Karpas-422 (cell line): ENCODE data around the gene ZNF148. TPM values are rescaled to one million over a fixed set of nuclear protein-coding genes. Genes with fewer than 3 reads are reported as not detected.
A peak's percentile ranks its signal among the peaks of the same experiment; 100 is the strongest.

ENCODE experiments used
- DNase-seq: peaks from one replicate; pipeline ENCODE4 v3.0.0-alpha.2; 2015
- H2AFZ ChIP-seq: fragments of 200-600 bp; sonication (generic); 2 replicates; pipeline ENCODE4 v1.6.1; 2014; ENCODE audit warnings: antibody characterized with exemption, low read length, mixed read lengths
- H3K27ac ChIP-seq: fragments of 200-600 bp; sonication (generic); 2 replicates; pipeline ENCODE4 v1.5.1; 2014; ENCODE audit warnings: mild to moderate bottlenecking, low read length, moderate library complexity
- H3K27me3 ChIP-seq: fragments of 200-600 bp; sonication (generic); 2 replicates; pipeline ENCODE4 v1.6.1; 2014; ENCODE audit warnings: low read length, mixed read lengths
- H3K36me3 ChIP-seq: fragments of 200-600 bp; sonication (generic); 2 replicates; pipeline ENCODE4 v1.6.1; 2014; ENCODE audit warnings: low read length, mixed read lengths; ENCODE audit not compliant: insufficient read depth
- H3K4me1 ChIP-seq: fragments of 200-600 bp; sonication (generic); 2 replicates; pipeline ENCODE4 v1.6.1; 2014; ENCODE audit warnings: mild to moderate bottlenecking, low read length, mixed read lengths
- H3K4me2 ChIP-seq: fragments of 200-600 bp; sonication (generic); 2 replicates; pipeline ENCODE4 v1.6.1; 2014; ENCODE audit warnings: low read length, low read depth, mild to moderate bottlenecking; ENCODE audit not compliant: poor library complexity, severe bottlenecking
- H3K4me3 ChIP-seq: fragments of 200-600 bp; sonication (generic); 2 replicates; pipeline ENCODE4 v1.5.1; 2014; ENCODE audit warnings: mild to moderate bottlenecking, antibody characterized with exemption, low read length, mixed read lengths
- H3K79me2 ChIP-seq: fragments of 200-600 bp; sonication (generic); 2 replicates; pipeline ENCODE4 v1.6.1; 2014; ENCODE audit warnings: mild to moderate bottlenecking, low read length, mixed read lengths
- H3K9ac ChIP-seq: fragments of 200-600 bp; sonication (generic); 2 replicates; pipeline ENCODE4 v1.6.0; 2014; ENCODE audit warnings: low read length
- H3K9me2 ChIP-seq: fragments of 200-600 bp; sonication (generic), shearing (Covaris generic); replicated peaks from 2 replicates; pipeline ENCODE4 v1.6.0; 2014; ENCODE audit warnings: mild to moderate bottlenecking, low read length, moderate library complexity; ENCODE audit not compliant: insufficient read depth
- H3K9me3 ChIP-seq: fragments of 300-700, 200-600 bp; sonication (generic); 2 replicates; pipeline ENCODE4 v1.6.1; 2014; ENCODE audit warnings: low read length, mixed read lengths
- H4K20me1 ChIP-seq: fragments of 200-600 bp; sonication (generic); 2 replicates; pipeline ENCODE4 v1.6.1; 2014; ENCODE audit warnings: mild to moderate bottlenecking, antibody characterized with exemption, low read length, low read depth; ENCODE audit not compliant: insufficient read depth
- total RNA-seq: library from RNA; depleted of rRNA; stranded (reverse); fragments of >200 nt; shearing (Covaris generic); gene quantifications from 2 replicates; pipeline ENCODE4 v1.2.3, GENCODE V29; 2014; ENCODE audit warnings: low replicate concordance

ZNF148 gene
- total RNA-seq, 1 experiment from 2014 or later = 53.8 TPM

DNA sequence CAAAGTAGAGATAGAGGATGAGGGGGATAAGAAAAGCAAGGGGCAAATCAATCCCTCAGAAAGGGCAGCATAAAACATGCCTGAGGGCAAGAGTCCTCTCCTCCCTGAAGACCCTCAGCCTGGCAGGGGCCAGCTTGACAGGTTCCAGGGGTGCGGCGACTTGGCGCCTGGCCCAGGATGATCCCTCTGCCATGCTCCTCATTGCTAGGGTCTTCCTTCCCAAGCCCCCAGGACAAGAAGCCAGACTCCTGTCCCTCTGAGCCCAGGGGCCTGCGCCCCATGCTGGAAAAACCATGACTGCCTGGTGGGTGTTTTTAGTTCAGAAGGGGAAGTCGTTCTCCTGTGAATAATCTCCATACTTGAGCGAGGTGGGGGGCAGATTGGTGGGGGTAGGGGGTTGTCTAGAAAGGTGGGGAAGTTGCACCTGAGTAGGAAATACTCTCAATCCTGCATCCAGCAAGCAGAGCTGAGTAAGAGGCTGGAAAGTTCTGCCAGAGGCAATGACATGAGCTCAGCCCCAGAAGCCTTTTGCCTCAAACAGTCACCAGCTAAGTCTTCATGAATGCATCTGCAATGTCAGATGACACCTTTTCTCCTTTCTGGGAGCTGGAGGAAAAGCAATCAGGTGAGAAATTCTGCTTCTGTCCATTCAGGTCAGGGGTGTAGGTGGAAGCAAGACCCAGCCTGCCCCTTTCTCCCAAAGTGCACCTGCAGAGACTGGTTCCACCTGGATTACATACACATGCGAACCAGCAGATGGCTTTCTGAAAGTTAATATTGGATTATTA is 180.9 kb downstream of the ZNF148 start:
- Histone ChIP-seq H3K4me3 (no peak overlapping the region), H3K27me3 (no peaks in the 10 kb centered on the region), H3K9ac (no peak overlapping the region), H3K4me1 (peaks cover 17% of the 10 kb centered on the region), H3K9me3 (no peaks in the 10 kb centered on the region), H3K9me2 (no peaks in the 10 kb centered on the region), H4K20me1 (no peaks in the 10 kb centered on the region), H3K27ac (no peak overlapping the region), H3K4me2 (no peak overlapping the region), H3K36me3 (no peaks in the 10 kb centered on the region), H2AFZ (no peak overlapping the region), H3K79me2 (no peaks in the 10 kb centered on the region)
- DNase-seq = no peak

DNA sequence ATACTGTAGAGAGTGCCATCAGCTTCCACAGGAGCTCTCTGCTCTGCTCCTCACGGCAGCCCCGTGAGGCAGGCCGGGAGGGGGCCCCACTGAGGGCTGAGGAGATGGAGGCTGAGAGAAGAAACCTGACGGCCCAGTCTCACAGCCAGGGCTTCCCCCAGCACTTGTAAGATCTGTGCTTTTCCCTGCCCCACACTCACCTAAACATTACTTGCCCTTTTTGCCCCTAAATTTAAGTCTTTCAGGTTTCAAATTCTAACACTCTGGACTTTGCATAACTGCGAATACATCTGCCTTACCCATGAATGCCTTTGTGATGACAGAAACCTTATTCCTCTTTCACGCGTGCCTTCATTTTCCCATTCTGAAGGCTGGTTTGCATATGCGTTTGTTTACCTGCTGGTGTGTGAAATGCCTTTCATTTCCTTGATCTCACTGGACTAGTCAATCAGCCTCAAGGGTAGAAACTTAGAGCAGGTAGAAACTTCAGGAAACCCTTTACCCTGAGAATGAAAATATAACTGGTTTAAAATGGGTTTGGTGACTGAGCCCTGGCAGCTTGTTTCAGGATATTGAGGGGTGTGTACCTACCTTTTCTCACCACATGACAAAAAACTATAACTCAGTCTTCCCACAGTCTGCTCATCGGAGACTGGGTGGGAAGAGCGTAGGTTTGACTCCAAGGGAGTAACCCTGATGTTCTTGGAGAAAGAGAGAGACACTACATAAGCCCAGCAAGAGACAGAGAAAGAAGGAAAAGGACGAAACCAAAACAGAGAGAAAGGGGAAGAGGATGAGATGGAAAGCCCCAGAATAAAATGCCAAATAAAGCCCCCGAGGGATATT is 182.7 kb downstream of the ZNF148 start:
- H3K9me2 ChIP-seq = no peaks in the 10 kb centered on the region
- no peaks in the 10 kb centered on the region for H3K79me2 ChIP-seq
- no peak overlapping the region for H3K4me3 ChIP-seq
- H4K20me1 ChIP-seq = no peaks in the 10 kb centered on the region
- H3K9me3 ChIP-seq = no peaks in the 10 kb centered on the region
- H3K27ac ChIP-seq = no peak overlapping the region
- peak overlapping the region; percentile 34 for H2AFZ ChIP-seq
- H3K9ac ChIP-seq = no peak overlapping the region; the same call in 1 of the 2 replicates
- H3K4me2 ChIP-seq = peak overlapping the region; percentile 41
- DNase-seq = peak; percentile 79
- no peaks in the 10 kb centered on the region for H3K36me3 ChIP-seq
- peaks cover 17% of the 10 kb centered on the region for H3K4me1 ChIP-seq
- no peaks in the 10 kb centered on the region for H3K27me3 ChIP-seq

DNA sequence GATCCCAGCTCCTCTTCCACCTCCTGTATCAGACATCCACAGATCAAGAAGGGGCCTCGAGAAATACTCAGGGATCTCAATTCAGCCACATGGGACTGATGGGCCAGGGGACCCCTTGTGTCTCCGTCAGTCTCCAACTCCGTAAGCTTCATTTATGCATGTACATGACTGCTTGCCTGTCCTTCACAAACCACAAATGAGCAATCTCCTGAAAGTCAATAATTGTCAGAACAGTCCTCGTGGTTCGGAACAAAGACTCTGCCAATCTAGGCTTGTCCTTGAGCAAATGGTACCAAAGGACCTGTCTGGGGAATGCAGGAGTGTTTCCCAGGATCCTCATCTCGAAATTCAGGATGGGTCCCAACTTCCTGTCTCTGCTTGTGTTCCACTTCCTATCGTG is 183.4 kb downstream of the ZNF148 start:
- Histone ChIP-seq H3K4me3 (no peak overlapping the region), H3K4me1 (peaks cover 18% of the 10 kb centered on the region), H3K9me3 (no peaks in the 10 kb centered on the region), H2AFZ (0 out of 2 replicates have a peak overlapping the region, but pooled peaks have one; percentile 34), H4K20me1 (no peaks in the 10 kb centered on the region), H3K27me3 (no peaks in the 10 kb centered on the region), H3K79me2 (no peaks in the 10 kb centered on the region), H3K27ac (no peak overlapping the region), H3K36me3 (no peaks in the 10 kb centered on the region), H3K9me2 (no peaks in the 10 kb centered on the region), H3K9ac (no peak overlapping the region), H3K4me2 (peak overlapping the region; percentile 41)
- no peak for DNase-seq

DNA sequence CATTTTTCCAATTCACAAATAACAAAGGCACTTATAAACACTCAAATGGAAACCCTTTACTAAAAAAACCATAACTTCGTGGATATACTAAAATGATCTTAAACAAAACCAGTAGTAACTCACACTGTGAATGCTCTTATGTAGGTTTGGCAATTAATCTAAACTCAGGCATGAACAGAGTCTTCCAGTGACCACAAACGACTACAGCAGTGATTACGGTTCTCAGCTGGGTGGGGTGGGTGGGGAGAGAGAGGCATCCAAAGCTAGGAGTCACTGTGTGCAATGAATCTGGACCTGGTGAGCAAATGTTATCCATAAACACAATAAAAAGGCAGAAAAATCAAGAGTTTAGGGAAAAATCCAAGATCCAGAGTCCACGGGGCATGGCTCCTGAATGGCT is 183.9 kb downstream of the ZNF148 start:
- H3K27me3 ChIP-seq = no peaks in the 10 kb centered on the region
- H3K4me1 ChIP-seq = peaks cover 22% of the 10 kb centered on the region
- no peak overlapping the region for H3K4me2 ChIP-seq
- H3K9ac ChIP-seq = no peak overlapping the region
- H4K20me1 ChIP-seq = no peaks in the 10 kb centered on the region
- no peaks in the 10 kb centered on the region for H3K79me2 ChIP-seq
- no peak overlapping the region for H2AFZ ChIP-seq
- H3K4me3 ChIP-seq = no peak overlapping the region
- DNase-seq = no peak
- H3K36me3 ChIP-seq = no peaks in the 10 kb centered on the region
- no peaks in the 10 kb centered on the region for H3K9me3 ChIP-seq
- H3K27ac ChIP-seq = no peak overlapping the region
- H3K9me2 ChIP-seq = no peaks in the 10 kb centered on the region

DNA sequence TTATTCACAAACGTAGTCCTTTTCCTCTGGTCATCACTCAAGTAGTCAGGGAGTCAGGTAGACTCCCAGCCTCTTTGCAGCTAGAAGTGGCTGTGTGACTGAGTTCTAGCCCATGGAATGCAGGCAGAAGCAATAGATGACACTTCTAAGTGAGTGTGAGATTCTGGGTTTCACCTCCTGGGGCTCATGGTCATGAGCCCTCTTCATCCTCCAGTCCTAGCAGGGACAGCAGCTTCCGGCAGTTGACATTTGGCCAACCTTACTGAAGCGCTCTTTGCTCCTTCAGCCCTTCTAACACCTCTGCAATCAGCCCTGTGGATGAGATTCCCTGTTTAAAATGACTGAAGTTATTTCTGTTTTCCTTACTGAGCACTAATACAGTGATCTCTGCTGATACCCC is 184.3 kb downstream of the ZNF148 start:
- Histone ChIP-seq H3K27ac (no peak overlapping the region), H3K9me3 (no peaks in the 10 kb centered on the region), H3K27me3 (no peaks in the 10 kb centered on the region), H3K36me3 (no peaks in the 10 kb centered on the region), H2AFZ (no peak overlapping the region), H3K9me2 (no peaks in the 10 kb centered on the region), H4K20me1 (no peaks in the 10 kb centered on the region), H3K4me2 (no peak overlapping the region), H3K4me3 (no peak overlapping the region), H3K79me2 (no peaks in the 10 kb centered on the region), H3K4me1 (peaks cover 27% of the 10 kb centered on the region), H3K9ac (no peak overlapping the region)
- DNase-seq = no peak

DNA sequence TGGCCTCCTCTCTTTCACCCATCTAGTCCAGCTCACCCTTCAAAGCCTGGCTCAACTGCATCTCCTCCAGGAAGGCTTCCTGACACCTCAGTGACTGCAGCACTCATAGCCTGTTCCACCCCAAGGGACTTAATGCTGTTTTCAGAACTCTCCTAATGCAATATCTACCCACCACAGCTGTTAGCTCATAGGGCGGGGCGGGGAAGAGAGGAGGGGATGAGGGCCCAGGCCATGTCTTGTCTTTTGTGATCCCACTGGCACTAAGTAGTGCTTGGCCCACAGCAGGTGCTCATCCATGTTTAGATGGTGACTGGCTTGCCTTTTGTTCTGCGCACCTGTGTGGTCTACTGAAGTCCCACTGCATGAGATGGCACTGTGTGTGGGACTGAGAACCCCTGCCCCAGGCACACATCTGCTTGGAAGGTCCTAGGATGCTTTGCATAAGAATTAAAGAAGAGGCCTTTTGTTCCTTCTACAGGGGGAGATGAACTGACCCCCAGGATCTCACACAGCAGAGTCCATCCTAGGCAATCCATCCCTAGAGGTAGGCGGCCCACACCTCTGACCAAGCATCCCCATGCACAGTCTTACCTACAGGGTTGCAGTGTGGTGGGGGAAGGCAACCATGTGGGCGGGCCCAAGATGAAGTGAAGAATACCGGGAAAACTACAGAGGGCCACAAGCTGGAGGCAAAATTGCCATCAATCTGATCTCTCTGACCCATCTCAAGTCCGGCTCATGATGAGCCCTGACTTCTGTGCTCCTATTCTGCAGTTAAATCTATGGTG is 185.6 kb downstream of the ZNF148 start:
- Histone ChIP-seq H3K79me2 (no peaks in the 10 kb centered on the region), H3K9me3 (no peaks in the 10 kb centered on the region), H3K27me3 (no peaks in the 10 kb centered on the region), H3K9me2 (no peaks in the 10 kb centered on the region), H3K4me1 (peaks cover 29% of the 10 kb centered on the region), H3K36me3 (no peaks in the 10 kb centered on the region), H3K4me3 (no peak overlapping the region), H3K4me2 (no peak overlapping the region), H2AFZ (no peak overlapping the region), H3K27ac (no peak overlapping the region), H4K20me1 (no peaks in the 10 kb centered on the region), H3K9ac (no peak overlapping the region)
- DNase-seq = no peak

DNA sequence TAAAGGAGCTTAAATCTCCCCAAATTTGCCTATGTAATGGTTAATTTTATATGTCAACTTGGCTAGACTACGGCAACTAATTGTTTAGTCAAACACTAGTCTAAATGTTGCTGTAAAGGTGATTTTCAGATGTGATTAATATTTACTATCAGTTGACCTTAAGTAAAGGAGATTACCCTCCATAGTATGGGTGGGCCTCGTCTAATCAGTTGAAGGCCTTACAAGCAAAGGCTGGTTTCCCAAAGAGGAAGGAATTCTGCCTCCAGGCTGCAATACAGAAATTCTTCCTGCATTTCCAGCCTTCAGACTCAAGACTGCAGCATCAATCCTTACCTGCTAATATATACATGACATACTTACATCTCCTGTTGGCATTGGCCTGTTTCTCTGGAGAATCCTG is 186.2 kb downstream of the ZNF148 start:
- Histone ChIP-seq H3K27ac (no peak overlapping the region), H2AFZ (no peak overlapping the region), H3K9ac (no peak overlapping the region), H3K27me3 (no peaks in the 10 kb centered on the region), H3K9me2 (no peaks in the 10 kb centered on the region), H3K4me2 (no peak overlapping the region), H3K36me3 (no peaks in the 10 kb centered on the region), H3K79me2 (no peaks in the 10 kb centered on the region), H4K20me1 (no peaks in the 10 kb centered on the region), H3K9me3 (no peaks in the 10 kb centered on the region), H3K4me3 (no peak overlapping the region), H3K4me1 (peaks cover 29% of the 10 kb centered on the region)
- no peak for DNase-seq

DNA sequence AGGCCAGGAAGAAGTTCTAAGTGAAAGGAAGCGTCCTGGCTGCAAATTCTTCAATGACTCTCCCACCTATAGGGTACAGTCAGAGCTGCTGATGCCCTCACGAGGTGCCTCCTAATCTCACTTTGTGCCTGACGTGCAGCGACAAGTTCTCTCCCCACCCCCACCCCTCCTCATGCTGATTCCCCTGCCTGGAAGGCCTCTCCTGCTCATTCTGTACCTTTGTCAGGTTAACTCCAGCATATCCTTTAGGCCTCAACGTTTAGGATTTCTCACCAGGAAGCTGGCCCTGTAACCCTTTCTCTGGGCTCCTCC is 187.6 kb downstream of the ZNF148 start:
- H3K79me2 ChIP-seq = no peaks in the 10 kb centered on the region

More for the DNA sequence above, 187.6 kb downstream of the ZNF148 start:
- Histone ChIP-seq H3K36me3 (no peaks in the 10 kb centered on the region), H4K20me1 (no peaks in the 10 kb centered on the region), H3K4me2 (no peak overlapping the region), H3K9ac (no peak overlapping the region), H3K4me3 (no peak overlapping the region), H2AFZ (no peak overlapping the region), H3K9me3 (no peaks in the 10 kb centered on the region), H3K27me3 (no peaks in the 10 kb centered on the region), H3K9me2 (no peaks in the 10 kb centered on the region), H3K27ac (no peak overlapping the region), H3K4me1 (peaks cover 26% of the 10 kb centered on the region)
- DNase-seq = no peak
